Mucosa of descending colon (tissue), 3 donors: ENCODE results near the gene MED25. TPM values are rescaled to one million over a fixed set of nuclear protein-coding genes. Genes with fewer than 3 reads are reported as not detected.

Source experiments
- ATAC-seq: fragments of 200-7000 bp; cut with Tn5 transposase; one replicate; pipeline ENCODE4 v1.9.1; 2020; ENCODE audit warnings: mild to moderate bottlenecking, moderate library complexity
- DNase-seq, 3 donors: peaks; one replicate each; pipeline ENCODE4 v3.0.0-alpha.2; 2020
- H3K36me3 ChIP-seq: fragments of 200-600 bp; one replicate; pipeline ENCODE4 v1.8.0; 2021; ENCODE audit warnings: low read depth, mild to moderate bottlenecking
- H3K4me1 ChIP-seq: fragments of 200-600 bp; one replicate; pipeline ENCODE4 v1.8.0; 2021; ENCODE audit warnings: low read depth, mild to moderate bottlenecking
- H3K4me3 ChIP-seq: fragments of 200-600 bp; one replicate; pipeline ENCODE4 v1.8.0; 2021; ENCODE audit warnings: mild to moderate bottlenecking
- H3K9me3 ChIP-seq: fragments of 200-600 bp; one replicate; pipeline ENCODE4 v1.8.0; 2021; ENCODE audit warnings: mild to moderate bottlenecking
- intact Hi-C, 2 donors: fragments of 100-400 bp; cut with DNase I in 1 of 2; cut with micrococcal nuclease in 1 of 2; formaldehyde crosslinking; loops; one replicate each; pipeline versions ENCODE4 v1.11.0 to v1.11.1; 2022; cut with DNase I, micrococcal nuclease
- total RNA-seq, 3 donors: library from RNA; stranded (reverse); fragmentation: NEBNext Ultra II Directional in 2 of 3; extraction: Animal tissue kit (Norgen Biotek cat#: 25700) in 2 of 3; gene quantifications; one replicate each; pipeline versions ENCODE4 v1.2.1 to v1.2.4, GENCODE V29; 2021 to 2023
- TF ChIP-seq, protein P1 (sequence below): fragments of 200-600 bp; IDR thresholded peaks from one replicate; pipeline ENCODE4 v1.8.0; 2022; ENCODE audit warnings: antibody characterized with exemption, mild to moderate bottlenecking
- donor health status: DM: no; HTN: no; CAD: no; lungs with moderate emphysema.
- donor health status: DM: no; HTN: no; CAD: no.
- donor health status: DM: no; HTN: yes; CAD: no.

The MED25 gene
- total RNA-seq, 3 donors from 2014 or later, result 54.7 to 57.4 (median 55.2) TPM

DNA sequence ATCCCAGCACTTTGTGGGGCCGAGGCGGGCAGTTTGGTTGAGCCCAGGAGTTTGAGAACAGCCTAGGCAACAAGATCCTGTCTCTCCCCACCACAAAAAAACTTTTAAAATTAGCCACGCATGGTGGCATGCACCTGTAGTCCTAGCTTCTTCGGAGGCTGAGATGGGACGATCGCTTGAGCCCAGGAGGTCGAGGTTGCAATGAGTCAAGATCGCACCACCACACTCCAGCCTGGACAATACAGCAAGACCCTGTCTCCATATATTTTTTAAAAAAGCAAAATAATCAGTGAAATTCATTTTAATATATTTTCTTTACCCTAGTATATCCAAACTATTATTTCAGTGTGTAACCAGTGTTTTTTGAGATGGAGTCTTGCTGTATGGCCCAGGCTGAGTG, 43.1 kb upstream of the MED25 start:
- intact Hi-C loops, result no loop called here

DNA sequence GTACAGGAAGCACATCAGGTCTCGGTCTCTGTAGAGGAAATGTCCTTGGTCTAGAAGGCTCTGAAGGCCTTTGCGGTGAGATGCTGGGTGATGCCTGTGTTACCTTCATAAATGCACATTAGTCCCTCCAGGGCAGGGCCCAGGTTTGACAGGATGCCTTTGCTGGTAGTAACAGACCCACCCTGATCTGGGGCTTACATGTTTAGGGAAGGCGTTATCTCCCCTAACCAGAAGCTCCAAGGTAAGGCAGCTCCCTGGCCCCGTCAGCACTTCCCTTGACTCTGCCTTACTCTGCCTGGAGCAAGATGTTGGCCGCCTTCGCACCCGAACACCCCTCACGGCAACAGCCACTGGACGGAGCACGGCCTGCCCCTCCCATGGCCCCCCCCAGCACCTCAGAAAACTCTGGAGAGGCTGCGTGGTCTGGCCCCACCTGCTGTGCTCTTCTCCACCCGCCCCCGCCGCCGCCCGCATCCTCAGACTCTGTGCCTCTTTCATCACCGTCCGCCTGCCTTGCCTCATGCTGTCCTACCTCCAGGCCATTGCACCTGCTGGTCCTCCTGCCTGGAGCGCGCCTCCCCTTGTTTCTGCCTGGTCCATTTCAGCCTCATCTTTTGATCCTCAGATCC, 42.2 kb upstream of the MED25 start:
- intact Hi-C loops, result no loop called here
- H3K36me3 ChIP-seq, result no peaks in the 10 kb centered on the region
- DNase-seq, result no peak
- H3K9me3 ChIP-seq, result no peaks in the 10 kb centered on the region
- peaks cover 4% of the 10 kb centered on the region for H3K4me1 ChIP-seq
- TF ChIP-seq, protein P1, sequence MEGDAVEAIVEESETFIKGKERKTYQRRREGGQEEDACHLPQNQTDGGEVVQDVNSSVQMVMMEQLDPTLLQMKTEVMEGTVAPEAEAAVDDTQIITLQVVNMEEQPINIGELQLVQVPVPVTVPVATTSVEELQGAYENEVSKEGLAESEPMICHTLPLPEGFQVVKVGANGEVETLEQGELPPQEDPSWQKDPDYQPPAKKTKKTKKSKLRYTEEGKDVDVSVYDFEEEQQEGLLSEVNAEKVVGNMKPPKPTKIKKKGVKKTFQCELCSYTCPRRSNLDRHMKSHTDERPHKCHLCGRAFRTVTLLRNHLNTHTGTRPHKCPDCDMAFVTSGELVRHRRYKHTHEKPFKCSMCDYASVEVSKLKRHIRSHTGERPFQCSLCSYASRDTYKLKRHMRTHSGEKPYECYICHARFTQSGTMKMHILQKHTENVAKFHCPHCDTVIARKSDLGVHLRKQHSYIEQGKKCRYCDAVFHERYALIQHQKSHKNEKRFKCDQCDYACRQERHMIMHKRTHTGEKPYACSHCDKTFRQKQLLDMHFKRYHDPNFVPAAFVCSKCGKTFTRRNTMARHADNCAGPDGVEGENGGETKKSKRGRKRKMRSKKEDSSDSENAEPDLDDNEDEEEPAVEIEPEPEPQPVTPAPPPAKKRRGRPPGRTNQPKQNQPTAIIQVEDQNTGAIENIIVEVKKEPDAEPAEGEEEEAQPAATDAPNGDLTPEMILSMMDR, result no peak
- H3K4me3 ChIP-seq, result no peak overlapping the region
- ATAC-seq, result no peak

More for the DNA sequence above, 43.1 kb upstream of the MED25 start:
- no peak for DNase-seq
- Histone ChIP-seq H3K4me1 (peaks cover 4% of the 10 kb centered on the region), H3K4me3 (no peak overlapping the region), H3K9me3 (no peaks in the 10 kb centered on the region), H3K36me3 (no peaks in the 10 kb centered on the region)
- TF ChIP-seq, protein P1, result no peak
- no peak for ATAC-seq

DNA sequence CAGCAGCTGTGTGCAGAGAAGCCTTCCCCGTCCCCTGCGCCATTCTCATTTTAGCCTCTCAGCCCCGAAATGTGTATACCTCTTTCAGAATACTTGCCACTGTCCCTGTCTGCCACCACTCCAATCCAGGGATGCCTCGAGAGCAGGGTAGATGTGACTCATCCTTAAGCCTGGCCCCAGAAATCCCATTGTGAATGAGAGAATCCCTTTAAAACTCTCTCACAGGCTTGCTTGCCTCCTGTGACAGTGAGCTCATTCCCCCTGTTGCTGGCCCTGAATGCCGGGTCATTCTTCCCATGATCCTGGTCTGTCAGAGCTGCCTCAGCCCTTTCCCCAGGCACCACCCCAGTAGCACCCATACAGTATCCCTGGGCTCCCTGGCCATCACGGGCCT, 41.7 kb upstream of the MED25 start:
- H3K36me3 ChIP-seq, result no peaks in the 10 kb centered on the region
- H3K4me1 ChIP-seq, result peaks cover 4% of the 10 kb centered on the region
- TF ChIP-seq, protein P1, result no peak
- no peak overlapping the region for H3K4me3 ChIP-seq
- DNase-seq (no peak), ATAC-seq (no peak)
- H3K9me3 ChIP-seq, result no peaks in the 10 kb centered on the region
- intact Hi-C loops, result no loop called here

DNA sequence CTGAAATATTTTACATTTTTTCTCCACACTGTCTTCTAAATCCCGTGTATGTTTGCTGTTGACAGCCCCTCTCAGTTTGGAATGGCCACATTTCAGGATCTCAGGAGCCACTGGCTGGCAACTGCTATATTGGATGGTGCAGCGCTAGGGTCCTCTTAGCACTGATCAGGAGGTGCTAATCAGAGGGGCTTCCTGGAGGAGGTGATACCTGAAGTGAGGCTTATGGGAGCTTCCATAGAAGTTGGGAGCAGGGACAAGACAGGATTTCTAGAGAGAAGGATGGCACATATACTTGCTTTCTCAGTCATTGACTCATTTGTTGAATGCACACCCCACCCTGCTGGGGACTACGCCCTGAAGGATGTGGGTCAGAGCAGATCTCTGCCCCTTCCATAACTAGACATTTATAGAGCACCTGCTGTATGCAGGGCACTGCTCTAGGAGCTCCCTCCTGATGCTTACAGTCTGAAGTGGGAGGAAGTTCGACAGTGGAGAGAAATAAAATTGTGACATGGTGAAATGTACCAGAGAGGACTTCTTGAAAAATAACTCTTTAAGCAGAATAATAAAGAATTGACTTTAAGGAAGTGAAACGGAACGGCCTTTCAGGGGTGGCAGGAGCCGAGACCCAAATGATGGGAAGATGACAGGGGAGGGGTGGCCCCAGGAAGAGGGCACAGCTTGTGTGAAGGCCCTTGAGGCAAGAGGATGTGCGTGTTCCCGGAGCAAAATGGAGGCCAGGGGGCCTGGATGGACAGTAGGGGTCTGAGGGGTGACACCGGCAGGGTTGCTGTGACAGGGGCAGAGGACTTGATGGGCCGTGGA, 38.1 kb upstream of the MED25 start:
- H3K36me3 ChIP-seq, result no peaks in the 10 kb centered on the region
- no peak overlapping the region for H3K4me3 ChIP-seq
- intact Hi-C loops, result no loop called here
- H3K9me3 ChIP-seq, result no peaks in the 10 kb centered on the region
- DNase-seq (no peak), ATAC-seq (no peak)
- no peaks in the 10 kb centered on the region for H3K4me1 ChIP-seq
- TF ChIP-seq, protein P1, result no peak

DNA sequence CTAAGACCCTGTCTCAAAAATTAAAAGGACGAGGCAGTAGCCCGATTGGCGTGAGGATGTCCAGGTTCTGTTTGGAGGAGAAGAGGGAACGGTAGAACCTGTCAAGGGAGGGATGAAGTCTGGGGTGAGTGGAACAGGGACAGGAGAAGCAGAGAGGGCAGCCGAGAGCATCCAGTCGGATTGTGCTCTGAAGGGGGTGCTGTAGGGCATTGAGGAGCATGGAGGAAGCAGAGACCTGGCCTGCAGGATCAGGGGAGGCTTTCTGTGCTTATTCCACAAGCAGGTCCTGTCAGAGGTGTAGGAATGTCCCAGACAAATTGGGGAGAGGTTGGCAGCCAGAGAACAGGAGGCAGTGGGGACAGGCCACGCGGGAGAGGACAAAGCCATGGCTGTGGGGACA, 37.2 kb upstream of the MED25 start:
- Histone ChIP-seq H3K36me3 (no peaks in the 10 kb centered on the region), H3K4me3 (no peak overlapping the region), H3K4me1 (no peaks in the 10 kb centered on the region), H3K9me3 (no peaks in the 10 kb centered on the region)
- no peak for DNase-seq
- peak; percentile 17 for ATAC-seq
- intact Hi-C loops, result no loop called here
- TF ChIP-seq, protein P1, result no peak
